HG03558 (cell line): ENCODE data around the gene SPTBN2.

Experiments
- ATAC-seq: cut with Tn5 transposase; IDR thresholded peaks from one replicate; pipeline ENCODE4 v1.9.1; 2021; ENCODE audit warnings: moderate number of reproducible peaks; ENCODE audit not compliant: unreplicated experiment; ENCODE audit errors: extremely low read depth

The SPTBN2 gene

GRCh38 chr11:66728693-66729385 lies at the start of gene SPTBN2:
TSS of gene SPTBN2 (minus strand) at chr11:66729216. CDS start at chr11:66721240, 7,976 bp downstream.
- no peak for ATAC-seq

- no peak for ATAC-seq
Observed at GRCh38 chr11:66768818-66769217, 39.8 kb upstream of the SPTBN2 start.

GRCh38 chr11:66768088-66768521 lies 39.1 kb upstream of the SPTBN2 start:
- no peak for ATAC-seq

GRCh38 chr11:66767666-66768065 lies 38.6 kb upstream of the SPTBN2 start:
- ATAC-seq, result no peak

- no peak for ATAC-seq
Observed at GRCh38 chr11:66766681-66767080, 37.7 kb upstream of the SPTBN2 start.

GRCh38 chr11:66762088-66762487 lies 33.1 kb upstream of the SPTBN2 start:
- ATAC-seq, result no peak

GRCh38 chr11:66752148-66752547 lies 23.1 kb upstream of the SPTBN2 start:
- no peak for ATAC-seq

GRCh38 chr11:66749091-66749490 lies 20.1 kb upstream of the SPTBN2 start:
- ATAC-seq, result no peak

GRCh38 chr11:66747480-66747879 lies 18.5 kb upstream of the SPTBN2 start:
- ATAC-seq, result no peak

- ATAC-seq, result no peak
Observed at GRCh38 chr11:66745356-66746235, 16.6 kb upstream of the SPTBN2 start.

- ATAC-seq, result no peak
Observed at GRCh38 chr11:66744485-66745355, 15.7 kb upstream of the SPTBN2 start.

GRCh38 chr11:66743271-66743968 lies 14.4 kb upstream of the SPTBN2 start:
- no peak for ATAC-seq

- no peak for ATAC-seq
Observed at GRCh38 chr11:66741153-66741552, 12.1 kb upstream of the SPTBN2 start.

GRCh38 chr11:66739983-66740382 lies 11.0 kb upstream of the SPTBN2 start:
- no peak for ATAC-seq

GRCh38 chr11:66734215-66734614 lies 5.2 kb upstream of the SPTBN2 start:
- no peak for ATAC-seq

- no peak for ATAC-seq
Observed at GRCh38 chr11:66729447-66729846, 431 bp upstream of the SPTBN2 start.

- no peak for ATAC-seq
Observed at GRCh38 chr11:66728038-66728692, 851 bp downstream of the SPTBN2 start.

GRCh38 chr11:66727282-66728037 lies 1.6 kb downstream of the SPTBN2 start:
- ATAC-seq, result no peak

GRCh38 chr11:66725647-66726046 lies 3.4 kb downstream of the SPTBN2 start:
- no peak for ATAC-seq
